Gastroesophageal sphincter (tissue), 4 donors: Measurements from ENCODE around the gene PRKG1. TPM values are rescaled to one million over a fixed set of nuclear protein-coding genes. Genes with fewer than 3 reads are reported as not detected.

Source experiments
- ATAC-seq: fragments of 150-250 bp; one replicate; pipeline ENCODE4 v1.9.1; 2016; ENCODE audit warnings: mild to moderate bottlenecking, moderate library complexity
- H3K27ac ChIP-seq, 4 donors: fragments of 200-600 bp; sonication (generic) in 3 of 4; 1 replicate in 3 of 4; 2 replicates in 1 of 4; pipeline ENCODE4 v1.5.1; 2016 to 2019
- H3K27me3 ChIP-seq: fragments of 200-600 bp; sonication (generic); one replicate; pipeline ENCODE4 v1.5.1; 2019
- H3K36me3 ChIP-seq, 2 donors: fragments of 200-600 bp; sonication (generic); one replicate each; pipeline ENCODE4 v1.5.1; 2019; ENCODE audit warnings: control low read depth in 1 of 2
- H3K4me1 ChIP-seq, 3 donors: fragments of 200-600 bp; sonication (generic); 1 replicate in 2 of 3; 2 replicates in 1 of 3; pipeline ENCODE4 v1.5.1; 2016 to 2019; ENCODE audit warnings: control low read depth in 2 of 3
- H3K4me3 ChIP-seq, 2 donors: fragments of 200-600 bp; sonication (generic); one replicate each; pipeline ENCODE4 v1.5.1; 2019; ENCODE audit warnings: mild to moderate bottlenecking in 1 of 2, moderate library complexity in 1 of 2
- H3K9me3 ChIP-seq, 3 donors: fragments of 200-600 bp; sonication (generic); one replicate each; pipeline ENCODE4 v1.5.1; 2017 to 2019; ENCODE audit warnings: control low read depth in 2 of 3
- EP300 ChIP-seq: sonication (generic); formaldehyde crosslinking; IDR thresholded peaks from one replicate; pipeline ENCODE4 v1.6.1; 2017; ENCODE audit warnings: antibody characterized with exemption, mild to moderate bottlenecking
- POLR2A ChIP-seq, 2 donors: fragments of 450-650 bp; IDR thresholded peaks; one replicate each; pipeline ENCODE4 v1.6.1; 2017; ENCODE audit warnings: antibody characterized with exemption in 2 of 2, mild to moderate bottlenecking in 2 of 2, moderate library complexity in 1 of 2
- POLR2AphosphoS5 ChIP-seq: sonication (generic); formaldehyde crosslinking; IDR thresholded peaks from one replicate; pipeline ENCODE4 v1.6.1; 2017; ENCODE audit warnings: antibody characterized with exemption
- WGBS, 2 donors: methylation state at CpG; one replicate each; pipeline ENCODE4 v1.1.5; 2018; ENCODE audit warnings: low coverage in 1 of 2; 5-methylcytosine and 5-hydroxymethylcytosine counted together
- total RNA-seq, 4 donors: library from RNA; depleted of rRNA; stranded (reverse); fragments of >200 nt; gene quantifications; one replicate each; pipeline ENCODE4 v1.1.0, GENCODE V29; 2016
- TF ChIP-seq, protein P1 (sequence below), 4 experiments: fragments of 200-600 bp in 2 of 4; fragments of 450-650 bp in 2 of 4; sonication (generic) in 1 of 4; IDR thresholded peaks; one replicate each; pipeline ENCODE4 v1.5.1; 2017 to 2019; ENCODE audit warnings: antibody characterized with exemption in 4 of 4, mild to moderate bottlenecking in 2 of 4, moderate library complexity in 2 of 4

The PRKG1 gene
- total RNA-seq, 4 donors from 2014 or later = 27.5 to 73.2 (median 39.2) TPM

DNA sequence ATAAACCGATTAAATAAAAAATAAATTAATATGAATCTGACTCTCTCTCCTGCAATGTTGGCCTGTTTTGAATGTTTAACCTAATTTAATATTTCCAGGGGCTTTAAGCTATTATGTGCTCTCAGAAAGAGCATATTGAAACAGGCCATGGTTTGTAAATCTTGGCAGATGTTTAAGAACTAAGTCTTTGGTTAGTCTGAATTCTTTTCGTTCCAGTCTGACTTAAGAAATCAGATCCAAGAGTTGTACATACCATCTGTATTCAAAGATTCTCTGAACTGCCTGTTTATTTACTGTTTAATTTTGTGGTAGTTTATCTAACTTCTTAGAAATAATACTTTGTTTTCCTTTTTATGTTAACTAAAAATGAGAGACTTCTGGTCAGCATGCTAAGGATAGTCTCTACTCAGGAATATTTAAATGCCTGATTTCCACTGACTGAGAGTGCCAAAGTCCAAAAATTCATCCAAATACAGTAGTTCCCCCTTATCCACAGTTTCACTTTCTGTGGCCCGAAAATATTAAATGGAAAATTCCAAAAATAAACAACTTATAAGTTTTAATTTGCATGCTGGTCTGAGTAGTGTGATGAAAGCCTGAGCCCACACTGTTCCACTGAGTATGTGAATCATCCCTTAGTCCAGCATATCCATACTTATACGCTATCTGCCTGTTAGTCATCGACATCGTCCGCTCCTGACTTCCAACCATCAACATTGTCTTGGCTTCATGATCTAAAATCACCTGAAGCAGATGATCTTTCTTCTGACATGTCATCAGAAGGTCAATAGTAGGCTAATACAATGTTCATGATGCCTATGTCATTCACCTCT, 863.2 kb downstream of the PRKG1 start:
- H3K4me1 ChIP-seq = peaks cover 0 to 11% (median 0%) of the 10 kb centered on the region in 3 donors
- 41 to 58% methylated on average over 4 to 7 of the region's 7 CpGs for WGBS, 2 donors
- TF ChIP-seq POLR2AphosphoS5 (no peak), EP300 (no peak), POLR2A (IDR thresholded peaks at IDR 0.05) (no peak)
- TF ChIP-seq, protein P1, sequence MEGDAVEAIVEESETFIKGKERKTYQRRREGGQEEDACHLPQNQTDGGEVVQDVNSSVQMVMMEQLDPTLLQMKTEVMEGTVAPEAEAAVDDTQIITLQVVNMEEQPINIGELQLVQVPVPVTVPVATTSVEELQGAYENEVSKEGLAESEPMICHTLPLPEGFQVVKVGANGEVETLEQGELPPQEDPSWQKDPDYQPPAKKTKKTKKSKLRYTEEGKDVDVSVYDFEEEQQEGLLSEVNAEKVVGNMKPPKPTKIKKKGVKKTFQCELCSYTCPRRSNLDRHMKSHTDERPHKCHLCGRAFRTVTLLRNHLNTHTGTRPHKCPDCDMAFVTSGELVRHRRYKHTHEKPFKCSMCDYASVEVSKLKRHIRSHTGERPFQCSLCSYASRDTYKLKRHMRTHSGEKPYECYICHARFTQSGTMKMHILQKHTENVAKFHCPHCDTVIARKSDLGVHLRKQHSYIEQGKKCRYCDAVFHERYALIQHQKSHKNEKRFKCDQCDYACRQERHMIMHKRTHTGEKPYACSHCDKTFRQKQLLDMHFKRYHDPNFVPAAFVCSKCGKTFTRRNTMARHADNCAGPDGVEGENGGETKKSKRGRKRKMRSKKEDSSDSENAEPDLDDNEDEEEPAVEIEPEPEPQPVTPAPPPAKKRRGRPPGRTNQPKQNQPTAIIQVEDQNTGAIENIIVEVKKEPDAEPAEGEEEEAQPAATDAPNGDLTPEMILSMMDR (IDR thresholded peaks at IDR 0.05) = no peak
- H3K27me3 ChIP-seq = no peaks in the 10 kb centered on the region
- peak overlapping the region in 1 of 4 donors; percentile 10 for H3K27ac ChIP-seq
- no peak for ATAC-seq
- no peaks in the 10 kb centered on the region for H3K36me3 ChIP-seq
- no peak overlapping the region for H3K4me3 ChIP-seq
- H3K9me3 ChIP-seq = no peaks in the 10 kb centered on the region

DNA sequence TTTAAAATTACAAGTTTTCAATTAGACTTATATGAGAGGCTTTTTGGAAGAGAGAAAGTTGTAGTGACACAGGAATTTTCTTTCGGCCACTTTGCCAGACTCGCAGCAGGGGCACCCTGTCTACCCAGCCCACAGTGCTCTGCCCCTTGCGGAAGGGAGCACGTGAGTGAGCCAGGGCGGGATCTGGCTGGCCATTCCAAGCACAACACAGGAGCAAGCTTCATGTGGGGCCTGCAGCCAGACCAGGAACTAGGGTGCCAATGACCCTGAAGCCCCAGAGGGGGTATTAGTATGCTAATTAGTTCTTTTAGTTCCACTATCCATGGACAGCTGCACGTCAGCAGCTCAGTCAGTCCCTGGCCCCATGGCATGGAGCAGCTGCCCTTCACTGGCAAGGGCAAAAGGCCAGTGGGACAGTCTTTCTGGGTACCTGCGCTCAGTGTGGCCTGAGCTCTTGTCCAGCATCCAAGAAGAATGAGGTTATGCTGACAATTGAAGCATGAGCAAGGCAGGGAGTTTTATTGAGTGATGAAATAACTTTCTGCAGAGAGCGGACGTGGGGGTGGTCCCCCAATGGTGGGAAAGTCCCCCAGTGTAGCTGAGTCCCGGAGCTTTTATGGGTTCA, 876.2 kb downstream of the PRKG1 start:
- TF ChIP-seq POLR2AphosphoS5 (no peak), POLR2A (IDR thresholded peaks at IDR 0.05) (no peak), EP300 (no peak)
- TF ChIP-seq, protein P1 (IDR thresholded peaks at IDR 0.05) = no peak
- H3K4me3 ChIP-seq = no peak overlapping the region
- no peak for ATAC-seq
- no peaks in the 10 kb centered on the region for H3K9me3 ChIP-seq
- H3K4me1 ChIP-seq = peaks cover 0 to 30% (median 2%) of the 10 kb centered on the region in 3 donors
- no peaks in the 10 kb centered on the region for H3K36me3 ChIP-seq
- H3K27me3 ChIP-seq = no peaks in the 10 kb centered on the region
- WGBS, 2 donors = 91 to 94% methylated on average over 3 to 5 of the region's 10 CpGs
- H3K27ac ChIP-seq = peak overlapping the region in 1 of 4 donors; percentile 55

DNA sequence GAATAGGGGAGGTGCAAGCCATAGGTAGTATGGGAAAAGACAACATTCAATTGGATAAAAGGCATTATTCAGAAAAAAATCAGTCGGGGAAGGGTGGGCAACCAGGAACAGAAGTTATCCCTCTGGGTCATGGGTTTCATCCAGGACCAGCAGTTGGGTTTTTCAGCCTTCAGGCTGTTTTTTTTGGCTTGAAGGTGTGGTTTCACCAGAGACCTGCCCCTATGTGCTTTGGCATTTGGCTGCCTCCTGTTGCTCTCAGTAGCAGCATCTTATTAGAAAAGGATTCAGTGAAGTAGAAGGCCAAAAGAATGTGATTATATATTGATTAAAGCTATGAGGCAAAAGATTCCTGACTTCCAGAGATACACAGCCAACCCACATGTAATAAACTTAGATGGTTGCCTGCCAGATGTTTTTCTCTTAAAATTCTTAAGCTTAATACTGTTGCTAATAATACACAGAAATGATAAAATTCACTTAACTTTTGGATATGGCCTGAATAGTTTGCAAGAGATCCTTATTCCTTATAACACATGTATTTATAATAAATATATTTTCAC, 876.8 kb downstream of the PRKG1 start:
- H3K9me3 ChIP-seq = no peaks in the 10 kb centered on the region
- no peak overlapping the region for H3K4me3 ChIP-seq
- H3K4me1 ChIP-seq = peaks cover 0 to 30% (median 2%) of the 10 kb centered on the region in 3 donors
- ATAC-seq = no peak
- H3K27me3 ChIP-seq = no peaks in the 10 kb centered on the region
- no peaks in the 10 kb centered on the region for H3K36me3 ChIP-seq
- WGBS, 2 donors = 50 to 100% methylated on average over 1 of the region's 1 CpG
- TF ChIP-seq EP300 (no peak), POLR2A (IDR thresholded peaks at IDR 0.05) (no peak), POLR2AphosphoS5 (no peak)
- TF ChIP-seq, protein P1 (IDR thresholded peaks at IDR 0.05) = no peak
- H3K27ac ChIP-seq = peak overlapping the region in 1 of 4 donors; percentile 55

DNA sequence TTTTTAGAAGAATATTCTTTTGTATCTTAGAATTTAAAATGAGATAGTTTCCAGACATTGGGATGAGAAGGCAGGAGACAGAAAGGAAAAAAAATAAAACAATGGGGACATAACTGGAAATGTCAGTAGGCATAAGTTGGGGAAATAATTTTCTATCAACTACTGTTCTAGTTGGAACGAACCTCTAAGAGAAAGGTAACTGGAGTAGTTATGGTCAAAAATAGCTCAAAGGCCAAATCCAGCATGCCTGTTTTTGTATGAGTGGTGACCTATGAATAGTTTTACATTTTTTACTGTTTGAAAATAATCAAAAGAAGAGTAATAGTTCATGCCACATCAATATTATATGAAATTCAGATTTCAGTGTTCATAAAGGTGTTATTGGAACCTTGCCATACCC, 877.3 kb downstream of the PRKG1 start:
- no peak for ATAC-seq
- Histone ChIP-seq H3K36me3 (no peaks in the 10 kb centered on the region), H3K27ac (peak overlapping the region in 3 of 4 donors; percentile 1 to 55 (median 44)), H3K27me3 (no peaks in the 10 kb centered on the region), H3K9me3 (no peaks in the 10 kb centered on the region), H3K4me3 (no peak overlapping the region), H3K4me1 (peaks cover 0 to 30% (median 2%) of the 10 kb centered on the region in 3 donors)
- TF ChIP-seq, protein P1 (IDR thresholded peaks at IDR 0.05) = no peak
- TF ChIP-seq POLR2AphosphoS5 (no peak), POLR2A (IDR thresholded peaks at IDR 0.05) (no peak), EP300 (no peak)
- 8 to 18% methylated on average over 1 of the region's 1 CpG for WGBS, 2 donors
